DOHH2 (cell line): Measurements from ENCODE around the gene ST3GAL4.

Experiments
- CTCF ChIP-seq: fragments of 200-600 bp; sonication (generic); IDR thresholded peaks from one replicate; pipeline ENCODE4 v1.5.1; 2014; ENCODE audit warnings: antibody characterized with exemption, mild to moderate bottlenecking, low read depth, low read length; ENCODE audit not compliant: poor library complexity, severe bottlenecking
- EZH2phosphoT487 ChIP-seq: fragments of 200-600 bp; sonication (generic); IDR thresholded peaks from 2 replicates; pipeline ENCODE4 v1.6.1; 2017; ENCODE audit warnings: borderline replicate concordance, mild to moderate bottlenecking, antibody characterized with exemption, low read length, moderate library complexity, mixed read lengths

GRCh38 chr11:126336138-126336541 lies 19.3 kb upstream of the ST3GAL4 start:
- TF ChIP-seq CTCF (no peak), EZH2phosphoT487 (no peak)
